Sigmoid colon (tissue), 4 donors: ENCODE measurements around the gene MLLT3.

Source experiments
- EP300 ChIP-seq, 4 donors: sonication (generic); formaldehyde crosslinking; IDR thresholded peaks; one replicate each; pipeline ENCODE4 v1.6.1; 2017; ENCODE audit warnings: antibody characterized with exemption in 4 of 4
- POLR2A ChIP-seq, 2 donors: fragments of 450-650 bp; IDR thresholded peaks; one replicate each; pipeline ENCODE4 v1.6.1; 2016; ENCODE audit warnings: antibody characterized with exemption in 2 of 2, mild to moderate bottlenecking in 2 of 2, moderate library complexity in 2 of 2
- POLR2AphosphoS5 ChIP-seq, 4 donors: sonication (generic); formaldehyde crosslinking; IDR thresholded peaks; one replicate each; pipeline ENCODE4 v1.6.1; 2017; ENCODE audit warnings: antibody characterized with exemption in 4 of 4
- TF ChIP-seq, protein P1 (sequence below), 4 experiments: fragments of 450-650 bp in 3 of 4; fragments of 200-600 bp in 1 of 4; IDR thresholded peaks; one replicate each; pipeline ENCODE4 v1.5.1; 2016 to 2019; ENCODE audit warnings: antibody characterized with exemption in 4 of 4, mild to moderate bottlenecking in 3 of 4, moderate library complexity in 2 of 4

DNA sequence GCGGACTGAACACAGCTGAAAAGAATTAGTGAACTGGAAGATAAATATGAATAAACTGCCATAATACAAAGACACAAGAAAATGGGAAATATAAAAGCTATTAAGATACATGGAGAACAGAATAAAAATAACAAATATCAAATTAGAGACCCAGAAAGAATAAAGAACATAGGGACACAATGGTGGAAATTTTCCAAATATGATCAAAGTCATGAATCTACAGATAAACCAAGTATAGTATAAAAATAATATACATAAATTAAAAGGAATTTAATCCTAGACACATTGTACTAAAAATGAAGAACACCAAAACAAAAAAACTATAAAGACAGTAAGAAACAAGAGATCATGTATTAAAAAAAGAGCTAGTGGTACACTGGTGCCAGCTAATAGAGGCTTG is 194.9 kb downstream of the MLLT3 start:
- TF ChIP-seq, protein P1, sequence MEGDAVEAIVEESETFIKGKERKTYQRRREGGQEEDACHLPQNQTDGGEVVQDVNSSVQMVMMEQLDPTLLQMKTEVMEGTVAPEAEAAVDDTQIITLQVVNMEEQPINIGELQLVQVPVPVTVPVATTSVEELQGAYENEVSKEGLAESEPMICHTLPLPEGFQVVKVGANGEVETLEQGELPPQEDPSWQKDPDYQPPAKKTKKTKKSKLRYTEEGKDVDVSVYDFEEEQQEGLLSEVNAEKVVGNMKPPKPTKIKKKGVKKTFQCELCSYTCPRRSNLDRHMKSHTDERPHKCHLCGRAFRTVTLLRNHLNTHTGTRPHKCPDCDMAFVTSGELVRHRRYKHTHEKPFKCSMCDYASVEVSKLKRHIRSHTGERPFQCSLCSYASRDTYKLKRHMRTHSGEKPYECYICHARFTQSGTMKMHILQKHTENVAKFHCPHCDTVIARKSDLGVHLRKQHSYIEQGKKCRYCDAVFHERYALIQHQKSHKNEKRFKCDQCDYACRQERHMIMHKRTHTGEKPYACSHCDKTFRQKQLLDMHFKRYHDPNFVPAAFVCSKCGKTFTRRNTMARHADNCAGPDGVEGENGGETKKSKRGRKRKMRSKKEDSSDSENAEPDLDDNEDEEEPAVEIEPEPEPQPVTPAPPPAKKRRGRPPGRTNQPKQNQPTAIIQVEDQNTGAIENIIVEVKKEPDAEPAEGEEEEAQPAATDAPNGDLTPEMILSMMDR (IDR thresholded peaks at IDR 0.05), result no peak
- no peak for TF ChIP-seq POLR2A (IDR thresholded peaks at IDR 0.05)
- TF ChIP-seq POLR2AphosphoS5 (IDR thresholded peaks at IDR 0.05), result no peak
- TF ChIP-seq EP300 (IDR thresholded peaks at IDR 0.05), result no peak
